Inflammatory macrophage (primary cell): Measurements from ENCODE around the gene PLD3.

Experiments
- DNase-seq, 2 donors: peaks; one replicate each; pipeline ENCODE4 v3.0.0-alpha.2; 2020 to 2022

The PLD3 gene

GRCh38 chr19:40414542-40415535 is 66.3 kb downstream of the PLD3 start:
- DNase-seq = no peak

- peak in 1 of 2 donors; percentile 39 for DNase-seq
These were observed 67.3 kb downstream of the PLD3 start for GRCh38 chr19:40415768-40416167.

- peak; percentile 30 to 32 for DNase-seq
These were observed 68.6 kb downstream of the PLD3 start for GRCh38 chr19:40416918-40417642.

GRCh38 chr19:40417643-40417981 is 69.1 kb downstream of the PLD3 start:
- DNase-seq = no peak

GRCh38 chr19:40418040-40418439 is 69.5 kb downstream of the PLD3 start:
- no peak for DNase-seq

- DNase-seq = no peak
These were observed 70.6 kb downstream of the PLD3 start for GRCh38 chr19:40419066-40419612.

- DNase-seq = no peak
These were observed 71.3 kb downstream of the PLD3 start for GRCh38 chr19:40419780-40420179.

GRCh38 chr19:40420451-40420765 is 71.9 kb downstream of the PLD3 start:
- no peak for DNase-seq

GRCh38 chr19:40420766-40421765 is 72.6 kb downstream of the PLD3 start:
- DNase-seq = peak; percentile 84 to 89

- no peak for DNase-seq
These were observed 73.7 kb downstream of the PLD3 start for GRCh38 chr19:40421993-40422747.

GRCh38 chr19:40422748-40423566 is 74.5 kb downstream of the PLD3 start:
- no peak for DNase-seq

GRCh38 chr19:40423938-40424337 is 75.4 kb downstream of the PLD3 start:
- DNase-seq = no peak

GRCh38 chr19:40424637-40425449 is 76.3 kb downstream of the PLD3 start:
- peak in 1 of 2 donors; percentile 23 for DNase-seq

- DNase-seq = peak; percentile 100
These were observed 77.2 kb downstream of the PLD3 start, which contains the start of gene SERTAD1 for GRCh38 chr19:40425450-40426287. Gene SERTAD1, minus strand, starts transcription at chr19:40425992. Its CDS starts 2,446 bp downstream, at chr19:40423546.
